HG03342 (cell line): ENCODE results near the gene CCDC74B.
"Not testable (repeated sequence)": the region's sequence is repeated elsewhere in the genome, so short reads cannot be mapped to it uniquely, and the experiment has no call there.

Source experiments
- ATAC-seq: cut with Tn5 transposase; IDR thresholded peaks from one replicate; pipeline ENCODE4 v1.9.1; 2021; ENCODE audit warnings: mild to moderate bottlenecking, moderate library complexity; ENCODE audit not compliant: unreplicated experiment

Gene CCDC74B

DNA sequence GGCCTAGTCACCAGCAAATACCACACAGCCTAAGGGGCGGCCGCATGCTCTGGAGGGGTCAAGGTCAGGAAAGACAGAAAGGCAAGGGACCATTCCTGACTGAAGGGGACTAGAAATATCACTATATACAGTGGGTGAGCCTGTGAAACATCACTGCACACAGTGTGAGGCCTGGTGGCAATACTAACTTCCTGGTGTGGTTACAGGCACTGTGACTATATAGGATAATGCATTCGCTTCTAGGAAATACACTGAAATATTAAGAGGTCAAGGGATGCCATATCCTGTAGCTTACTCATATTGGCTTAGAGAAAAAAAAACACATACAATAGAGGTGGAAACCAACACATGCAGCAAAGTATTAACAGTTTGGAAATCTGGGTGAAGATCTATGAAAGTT is 24.3 kb upstream of the CCDC74B start:
- not testable (repeated sequence) for ATAC-seq

DNA sequence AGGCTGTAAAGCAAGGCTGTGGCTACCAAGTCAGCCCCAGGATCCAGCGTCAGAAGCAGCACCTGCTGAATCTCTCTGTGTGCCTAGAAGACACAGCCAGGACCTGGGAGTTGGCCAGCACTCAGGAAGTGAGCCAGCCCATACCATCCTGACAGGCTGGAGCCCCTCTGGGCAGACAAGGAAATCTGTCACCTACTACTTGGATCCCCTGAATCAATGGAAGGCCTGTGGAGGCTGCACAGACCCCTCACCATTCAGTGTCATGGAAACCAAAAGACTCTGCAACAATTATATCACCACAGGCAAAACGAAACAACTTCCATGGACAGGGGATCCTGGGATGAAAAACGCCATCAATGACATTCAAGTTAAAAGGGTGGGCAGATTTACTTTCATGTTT is 21.7 kb upstream of the CCDC74B start:
- not testable (repeated sequence) for ATAC-seq

DNA sequence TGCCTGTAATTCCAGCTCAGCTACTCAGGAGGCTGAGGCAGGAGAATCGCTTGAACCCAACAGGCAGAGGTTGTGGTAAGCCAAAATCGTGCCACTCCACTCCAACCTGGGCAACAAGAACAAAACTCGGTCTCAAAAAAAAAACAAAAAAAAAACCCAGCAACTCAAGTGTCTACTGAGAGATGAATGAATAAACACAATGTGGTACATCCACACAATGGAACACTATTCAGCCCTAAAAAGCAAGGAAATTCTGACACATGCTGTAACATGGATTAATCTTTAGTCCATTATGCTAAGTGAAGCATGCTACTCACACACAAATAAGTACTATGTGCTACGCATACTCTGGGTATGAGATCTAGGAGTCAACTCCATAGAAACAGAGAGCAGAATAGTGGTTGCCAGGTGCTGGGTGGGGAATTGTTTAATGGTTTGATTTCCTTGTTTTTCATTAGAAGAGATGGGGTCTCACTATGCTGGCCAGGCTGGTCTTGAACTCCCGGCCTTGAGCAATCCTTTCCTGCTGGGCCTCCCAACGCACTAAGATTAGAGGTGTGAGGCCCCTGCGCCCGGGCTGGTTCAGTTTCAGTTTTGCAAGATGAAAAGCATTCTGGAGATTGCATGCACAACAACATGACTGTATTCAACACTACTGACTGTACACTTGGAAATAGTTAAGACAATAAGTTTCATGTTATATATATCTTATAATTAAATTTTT is 20.5 kb upstream of the CCDC74B start:
- no peak for ATAC-seq

DNA sequence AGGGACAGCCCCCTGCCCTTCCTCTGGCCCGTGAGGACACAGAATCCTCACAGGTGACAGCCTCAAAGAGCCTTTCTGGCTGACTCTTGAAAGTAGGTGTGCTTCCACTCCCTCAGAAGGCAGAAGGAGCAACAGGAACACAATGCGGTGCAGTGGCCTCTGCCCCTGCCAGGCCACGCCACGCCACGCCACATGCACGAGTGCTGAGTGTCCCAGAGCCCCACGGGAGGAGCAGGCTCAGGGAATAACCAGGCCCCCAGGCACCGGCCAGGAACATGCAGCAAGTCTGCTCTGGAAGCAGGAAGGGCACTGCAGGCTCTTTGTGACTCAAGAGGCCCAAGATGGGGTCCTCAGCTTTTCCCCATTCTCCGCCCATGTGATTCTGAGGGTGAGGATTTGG is 18.1 kb upstream of the CCDC74B start:
- ATAC-seq = no peak

DNA sequence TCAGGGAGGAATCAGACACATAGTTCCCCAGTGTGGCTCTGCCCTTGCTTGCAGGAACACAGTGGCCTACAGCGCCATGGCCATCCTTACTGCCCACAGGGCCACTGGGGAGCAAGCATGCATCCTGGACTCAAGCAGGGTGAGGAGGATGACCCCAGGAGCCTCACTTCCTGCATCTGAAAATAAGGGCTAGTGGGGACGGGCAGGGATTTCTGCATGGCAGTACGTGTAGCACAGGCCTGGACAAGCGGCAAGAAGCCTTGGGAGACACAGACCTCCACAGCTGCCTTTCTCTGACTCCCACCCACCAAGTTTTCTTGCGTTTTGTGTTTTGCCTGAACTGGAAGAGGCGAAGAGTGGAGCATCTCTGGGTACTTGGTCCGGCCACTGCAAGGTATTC is 17.6 kb upstream of the CCDC74B start:
- ATAC-seq = not testable (repeated sequence)

DNA sequence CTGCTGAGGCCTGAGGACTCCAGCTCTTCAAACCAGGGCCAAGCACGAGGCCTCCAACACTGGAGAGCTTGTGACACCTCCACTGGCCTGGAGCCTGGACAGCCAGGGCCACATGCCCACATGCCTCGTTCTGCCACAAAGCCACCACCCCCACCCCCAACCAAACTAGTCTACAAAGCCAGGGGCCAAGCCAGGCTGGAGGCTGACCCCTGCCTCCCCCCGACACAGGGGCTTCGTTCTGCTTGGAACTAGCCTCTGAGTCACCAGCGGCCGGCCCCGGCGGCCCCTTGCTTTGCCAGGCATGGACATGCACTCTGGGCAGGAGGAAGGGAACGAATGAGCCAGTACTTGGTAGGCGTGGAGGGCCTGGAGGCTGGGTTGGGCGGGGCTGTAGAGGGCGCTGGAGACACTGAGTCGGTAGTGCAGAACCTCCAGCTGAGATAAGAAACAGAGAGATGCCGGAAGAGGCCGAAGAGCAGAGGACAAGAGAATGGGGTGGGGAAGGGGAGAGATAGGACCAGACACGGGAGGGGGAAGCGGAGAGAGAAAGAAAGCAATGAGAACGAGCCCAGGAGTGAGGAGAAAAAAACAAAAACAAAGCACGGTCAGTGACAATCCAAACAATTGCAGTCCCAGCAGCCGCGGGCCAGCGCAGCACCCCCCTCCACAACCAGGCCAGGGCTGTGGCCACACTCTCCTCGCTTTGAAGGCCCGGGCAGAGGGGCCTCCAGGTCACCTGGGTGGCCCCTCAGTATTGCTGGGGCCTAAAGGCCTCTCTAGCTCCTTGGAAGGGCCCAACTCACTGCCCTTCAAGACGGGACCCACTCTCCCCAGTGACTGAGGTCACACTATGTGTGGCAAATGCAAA is 16.2 kb upstream of the CCDC74B start:
- not testable (repeated sequence) for ATAC-seq

DNA sequence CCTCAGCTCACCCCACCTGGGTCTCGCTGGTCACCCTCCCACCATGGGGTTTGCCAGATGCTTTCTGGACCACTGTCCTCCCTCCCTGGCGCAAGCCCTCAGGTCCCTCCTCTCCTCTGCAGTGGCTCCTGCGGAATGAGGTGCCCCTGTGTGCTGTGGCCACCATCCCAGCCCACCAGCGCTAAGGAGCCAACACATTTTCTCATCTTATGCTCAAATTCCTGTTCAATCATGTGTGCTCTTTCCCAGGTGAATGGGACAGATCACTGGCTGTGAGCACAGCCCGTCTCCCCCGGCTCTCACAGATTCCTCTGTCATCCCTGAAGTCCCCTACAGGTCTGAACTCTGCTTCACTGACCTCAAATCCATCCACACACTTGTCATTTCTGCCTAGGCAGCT is 15.2 kb upstream of the CCDC74B start:
- ATAC-seq = no peak

DNA sequence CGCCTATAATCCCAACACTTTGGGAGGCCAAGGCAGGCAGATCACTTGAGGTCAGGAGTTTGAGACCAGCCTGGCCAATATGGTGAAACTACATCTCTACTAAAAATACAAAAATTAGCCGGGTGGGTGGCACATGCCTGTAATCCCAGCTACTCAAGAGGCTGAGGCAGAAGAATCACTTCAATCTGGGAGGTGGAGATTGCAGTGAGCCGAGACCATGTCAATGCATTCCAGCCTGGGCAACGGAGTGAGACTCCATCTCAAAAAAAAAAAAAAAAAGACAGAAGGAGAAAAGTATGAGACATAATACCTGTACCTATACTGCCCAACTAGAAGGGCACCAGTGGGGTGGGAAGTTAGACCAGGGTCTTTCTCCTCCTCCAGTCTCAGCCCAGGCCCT is 14.5 kb upstream of the CCDC74B start:
- ATAC-seq = not testable (repeated sequence)

DNA sequence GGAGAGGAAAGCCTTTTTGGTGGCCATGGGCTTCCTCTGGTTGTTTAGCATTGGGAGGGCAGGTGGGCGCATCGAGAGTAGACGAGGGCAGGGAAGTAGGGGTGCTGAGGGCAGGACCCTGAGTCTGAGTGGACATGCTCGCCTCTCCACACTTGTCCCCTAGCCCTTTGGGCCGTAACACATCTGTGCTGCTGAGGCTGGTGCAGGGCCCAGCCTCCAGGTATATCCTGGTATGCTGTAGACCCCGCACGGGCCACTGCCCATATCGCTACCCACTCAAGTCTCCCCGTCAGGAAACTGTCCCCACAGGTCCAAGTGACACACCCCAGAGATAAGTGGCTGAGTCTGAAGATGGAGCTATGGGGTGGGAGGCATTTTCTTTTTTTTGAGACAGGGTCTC is 13.7 kb upstream of the CCDC74B start:
- no peak for ATAC-seq

DNA sequence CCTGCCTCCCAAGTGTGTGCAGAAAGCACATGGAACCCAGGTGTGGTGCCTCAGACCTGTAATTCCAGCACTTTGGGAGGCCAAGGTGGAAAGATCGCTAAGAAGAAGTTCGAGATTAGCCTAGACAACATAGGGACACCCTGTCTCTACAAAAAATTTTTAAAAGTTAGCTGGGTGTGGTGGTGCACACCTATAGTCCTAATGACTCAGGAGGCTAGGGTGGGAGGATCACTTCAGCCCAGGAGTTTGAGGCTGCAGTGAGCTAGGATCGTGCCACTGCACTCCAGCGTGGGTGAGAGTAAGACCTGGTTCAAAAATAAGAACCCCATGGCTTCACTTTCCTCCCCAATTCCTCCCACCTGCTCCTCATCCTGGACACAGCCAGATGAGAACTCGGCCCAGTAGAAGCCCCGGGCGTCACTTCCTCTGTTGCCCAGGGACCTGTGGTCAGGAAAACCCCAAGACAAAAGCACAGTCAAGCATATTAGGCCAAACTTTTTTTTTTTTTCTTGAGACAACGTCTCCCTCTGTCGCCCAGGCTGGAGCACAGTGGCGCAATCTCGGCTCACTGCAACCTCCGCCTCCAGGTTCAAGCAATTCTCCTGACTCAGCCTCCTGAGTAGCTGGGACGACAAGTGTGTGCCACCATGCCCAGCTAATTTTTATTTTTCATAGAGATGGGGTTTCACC is 13.1 kb upstream of the CCDC74B start:
- ATAC-seq = peak; percentile 84

DNA sequence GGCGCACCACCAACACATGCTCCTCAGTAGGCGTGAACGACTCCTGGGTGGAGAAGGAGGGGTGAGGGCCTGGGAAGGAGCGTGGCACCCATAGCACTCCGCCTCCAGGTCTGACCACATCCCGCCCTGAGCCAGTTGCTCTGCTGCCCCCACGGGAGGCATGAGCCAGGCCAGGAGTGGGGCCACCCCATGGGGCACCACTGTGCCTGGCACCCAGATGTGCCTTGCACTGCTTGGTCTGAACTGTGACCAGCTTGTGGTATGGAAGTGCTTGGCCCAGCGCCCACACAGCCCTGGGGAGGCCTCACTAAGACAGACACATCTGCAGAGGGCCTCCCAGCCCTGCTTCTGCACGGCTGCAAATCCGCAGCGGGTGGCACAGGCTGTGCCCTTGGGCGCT is 12.4 kb upstream of the CCDC74B start:
- ATAC-seq = peak; percentile 25

DNA sequence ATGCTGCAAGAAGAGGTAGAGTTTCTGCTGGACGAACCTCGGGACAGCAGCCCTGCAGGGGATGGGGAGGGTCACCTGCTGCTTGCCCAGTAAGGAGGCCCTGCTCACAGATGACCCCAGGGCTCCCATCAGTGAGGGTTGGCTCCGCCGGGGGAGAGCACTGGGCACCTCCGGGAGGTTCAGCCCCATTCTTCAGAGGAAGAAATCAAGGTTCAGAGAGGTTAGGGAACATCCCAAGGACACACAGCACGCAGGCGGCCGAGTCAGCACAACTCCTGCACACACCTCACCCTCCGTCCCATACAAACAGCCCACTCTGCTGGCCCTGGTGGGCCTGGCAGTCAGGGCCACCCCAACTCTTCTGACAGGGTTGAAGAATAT is 11.7 kb upstream of the CCDC74B start:
- no peak for ATAC-seq

DNA sequence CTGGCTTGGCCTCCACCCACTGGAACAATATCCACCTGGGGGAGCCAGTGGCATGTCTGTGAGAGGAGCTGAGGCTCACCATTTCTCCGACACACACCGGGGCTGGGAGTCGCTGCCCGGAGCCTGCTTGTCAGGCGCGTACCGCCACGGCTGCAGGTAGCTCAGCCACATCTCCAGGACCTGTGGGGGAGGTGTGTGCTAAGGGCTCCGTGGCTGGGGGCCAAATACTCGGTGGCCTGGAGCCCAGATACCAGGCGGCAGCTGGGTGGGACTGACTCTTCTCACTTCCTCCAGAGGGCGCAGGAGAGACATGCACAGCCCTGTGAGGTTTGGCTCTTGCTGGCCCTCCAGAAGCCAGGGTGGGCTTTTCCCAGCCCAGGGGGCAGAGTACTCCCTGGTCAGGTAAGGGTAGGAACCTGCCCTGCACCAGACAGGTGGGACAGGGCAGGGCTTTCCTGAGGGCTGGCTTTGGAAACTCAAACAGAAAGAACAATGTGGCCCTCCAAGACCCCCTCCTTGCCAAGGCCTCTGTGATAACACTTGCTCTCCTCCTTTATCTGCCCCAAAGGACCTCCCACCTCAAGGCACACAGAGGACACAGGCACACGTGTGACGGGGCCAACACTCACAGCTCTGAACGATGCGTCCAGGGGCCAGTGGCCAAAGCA is 11.2 kb upstream of the CCDC74B start:
- ATAC-seq = not testable (repeated sequence)

DNA sequence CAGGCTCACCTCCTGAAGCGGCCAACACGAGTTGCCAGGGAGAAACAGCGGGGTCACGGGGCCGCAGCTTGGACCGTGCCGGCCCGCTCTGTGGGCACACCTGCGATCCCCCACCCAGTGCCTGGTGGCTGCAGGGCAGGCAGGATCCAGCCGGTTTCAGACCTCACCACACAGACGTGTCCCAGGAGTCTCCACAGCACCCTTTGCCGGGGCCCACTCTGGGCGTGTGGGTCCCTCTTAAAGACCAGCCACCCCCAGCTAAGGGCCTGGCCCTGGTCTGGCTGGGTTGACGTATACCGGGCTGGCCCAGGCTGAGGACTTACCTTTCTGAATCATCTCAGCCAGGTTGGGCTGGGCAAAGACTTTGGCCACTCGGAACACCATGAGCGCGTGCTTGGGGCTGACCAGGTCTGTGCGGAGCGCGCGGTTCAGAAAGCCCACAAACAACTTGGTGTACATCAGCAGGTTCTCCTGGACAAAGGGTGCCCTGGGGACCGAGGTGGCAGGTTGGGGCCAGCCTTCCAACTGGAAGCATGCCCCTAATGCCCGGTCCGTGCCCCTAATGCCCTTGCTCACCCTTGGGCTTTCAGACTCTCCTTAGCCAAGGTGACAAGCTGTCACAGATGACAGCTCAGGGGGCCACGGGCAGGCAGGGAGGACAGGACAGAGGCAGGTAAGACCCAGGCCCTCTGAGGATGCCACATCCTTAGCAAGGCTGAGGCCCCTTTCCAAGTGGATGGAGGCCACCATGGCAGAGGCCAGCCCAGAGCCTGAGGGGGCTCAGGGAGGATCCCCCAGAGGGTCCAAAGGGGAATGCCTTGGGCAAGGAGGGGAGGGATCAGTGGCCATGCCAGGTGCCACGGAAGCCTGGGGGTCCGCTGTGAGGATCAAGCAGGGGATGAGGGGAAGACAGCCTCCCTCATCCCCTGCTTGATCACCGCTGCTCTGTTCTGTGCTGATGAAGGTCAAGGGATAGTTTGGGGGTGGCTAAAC is 10.2 kb upstream of the CCDC74B start:
- no peak for ATAC-seq

DNA sequence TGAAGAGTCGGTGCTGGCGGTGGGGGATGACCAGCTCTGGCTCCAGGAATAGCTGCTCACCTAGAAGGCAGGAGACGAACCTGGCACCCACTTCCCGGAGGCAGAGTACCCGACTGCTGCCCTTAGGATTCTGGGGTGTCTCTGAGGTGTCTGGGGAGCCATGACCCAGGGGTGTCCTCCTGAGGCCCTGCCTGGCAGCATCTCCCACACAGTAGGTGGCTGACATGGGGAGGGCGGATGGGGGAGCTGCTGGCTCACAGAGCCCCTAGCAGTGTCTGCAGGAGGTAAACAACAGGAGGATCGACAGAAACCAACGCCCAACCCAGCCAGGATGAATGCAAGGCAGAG is 9.5 kb upstream of the CCDC74B start:
- ATAC-seq = not testable (repeated sequence)

DNA sequence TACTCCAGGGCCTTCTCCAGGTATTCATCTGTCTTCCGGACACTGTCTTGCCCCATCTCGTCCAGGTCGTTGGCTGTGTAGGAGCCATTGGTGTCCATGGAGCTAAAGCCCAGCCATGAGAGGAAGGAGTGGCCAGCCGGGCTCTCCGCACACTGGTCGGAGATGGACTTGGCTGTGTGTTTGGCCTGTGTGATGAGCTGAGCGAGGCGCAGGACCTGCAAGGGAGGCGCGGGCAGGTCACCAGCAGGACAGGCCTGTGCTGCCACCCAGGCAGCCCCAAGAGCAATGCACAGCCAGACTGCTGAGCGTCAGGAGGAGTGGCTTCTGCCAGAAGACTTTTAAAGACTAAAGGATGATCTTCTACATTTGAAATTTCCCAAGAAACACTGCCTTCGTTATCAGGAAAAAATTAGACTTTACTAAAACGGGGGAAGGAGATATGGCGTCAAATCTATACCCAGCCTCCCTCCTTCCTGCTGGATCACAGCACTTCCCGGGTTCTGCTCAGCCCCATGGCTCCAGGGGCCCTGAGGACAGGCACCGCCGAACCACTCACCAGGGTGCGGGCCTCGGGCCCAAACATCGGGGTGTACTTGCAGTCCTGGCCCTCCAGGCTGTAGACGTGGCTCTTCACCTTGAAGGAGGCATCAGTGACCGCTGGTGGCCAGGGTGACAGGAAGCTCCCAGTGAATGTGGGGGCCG is 9.0 kb upstream of the CCDC74B start:
- ATAC-seq = not testable (repeated sequence)

DNA sequence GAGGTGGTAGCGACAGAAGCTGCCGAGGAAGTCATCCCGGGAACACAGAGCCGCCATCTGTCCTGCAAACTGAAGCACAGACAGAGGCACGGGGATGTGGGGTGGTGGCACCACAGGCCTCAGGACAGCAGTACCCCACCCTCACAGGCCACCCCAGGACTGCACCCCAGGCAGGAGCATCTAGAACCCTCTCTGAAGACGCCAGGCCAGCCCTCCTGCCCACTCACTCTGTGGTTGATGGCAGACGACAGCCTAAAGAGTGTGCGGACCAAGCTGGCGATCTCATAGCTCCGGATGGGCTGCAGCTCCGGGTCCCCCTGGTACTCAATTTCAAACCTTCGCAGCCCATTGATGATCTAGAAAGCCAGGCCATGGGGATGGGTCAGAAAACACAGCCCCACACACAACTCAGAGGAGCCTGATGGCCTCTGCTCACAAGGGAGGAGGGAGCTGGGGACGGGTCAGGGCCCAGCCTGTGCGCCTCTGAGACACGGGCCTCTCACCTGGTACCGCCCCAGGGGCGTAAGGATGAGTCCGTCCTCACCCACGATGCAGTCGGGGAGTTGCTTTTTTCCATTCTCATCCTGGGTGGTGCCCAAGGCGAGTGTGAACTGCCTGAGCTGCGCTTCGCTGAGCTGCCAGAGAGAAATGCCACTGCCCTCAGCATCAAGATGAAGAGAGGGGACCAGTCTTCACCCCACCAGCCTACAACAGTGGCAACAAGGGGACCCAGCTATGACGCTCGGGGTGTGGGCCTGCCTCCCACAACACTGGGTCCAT is 8.1 kb upstream of the CCDC74B start:
- ATAC-seq = no peak

DNA sequence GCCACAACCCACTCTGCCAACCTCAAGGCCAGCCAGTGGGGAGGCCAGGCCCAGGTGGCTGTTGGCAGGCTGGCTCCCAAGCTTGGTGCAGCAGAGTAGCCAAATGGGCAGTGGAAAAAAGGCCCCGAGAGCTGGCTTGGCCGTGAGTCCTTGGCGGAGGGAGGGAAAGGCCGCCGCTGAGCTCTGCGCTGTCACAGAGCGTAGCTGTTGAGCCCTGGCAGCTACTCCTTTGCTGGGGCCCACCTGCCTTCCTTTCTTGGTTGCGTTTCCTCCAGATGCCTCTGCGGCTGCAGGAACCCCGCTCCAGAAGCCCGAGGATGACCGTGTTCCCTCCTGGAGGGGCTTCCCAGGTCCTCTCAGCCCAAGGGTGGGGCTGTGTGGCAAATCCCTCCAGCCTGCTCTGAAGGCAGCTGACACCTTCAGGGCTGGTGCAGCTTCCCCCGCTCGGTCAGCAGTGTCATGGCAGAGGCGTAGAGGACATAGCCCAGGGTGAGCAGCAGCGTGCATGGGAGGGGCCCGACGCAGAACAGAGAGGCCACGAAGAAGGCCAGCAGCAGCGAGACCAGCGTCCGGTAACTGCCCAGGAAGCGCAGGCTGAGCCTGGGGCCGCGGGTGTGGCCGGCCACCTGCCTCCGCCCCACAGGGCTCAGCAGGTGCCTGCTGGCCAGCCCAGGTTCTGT is 7.4 kb upstream of the CCDC74B start:
- ATAC-seq = not testable (repeated sequence)
